ENCODE results near the gene ACP1.

DNA sequence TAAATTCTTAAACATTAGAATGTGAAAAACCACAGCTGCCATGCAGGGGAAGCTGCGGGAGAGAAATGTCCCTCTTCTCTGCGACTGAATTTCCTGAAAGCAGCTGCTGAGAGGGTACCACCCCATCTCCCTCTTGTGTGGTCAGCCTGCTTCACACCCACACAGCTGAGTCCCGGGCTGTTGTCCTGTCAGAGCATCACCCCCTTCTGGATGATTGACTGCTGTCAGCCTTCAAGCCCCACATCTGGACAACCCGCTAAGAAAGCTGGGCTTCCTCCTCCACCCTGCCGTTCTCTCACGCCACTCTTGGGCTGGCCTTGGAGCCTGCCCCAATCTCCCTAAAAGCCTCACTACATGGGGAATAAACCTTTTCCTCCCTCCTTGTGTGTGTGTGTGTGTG is 26.9 kb upstream of the ACP1 start:
- TF ChIP-seq, protein P1, sequence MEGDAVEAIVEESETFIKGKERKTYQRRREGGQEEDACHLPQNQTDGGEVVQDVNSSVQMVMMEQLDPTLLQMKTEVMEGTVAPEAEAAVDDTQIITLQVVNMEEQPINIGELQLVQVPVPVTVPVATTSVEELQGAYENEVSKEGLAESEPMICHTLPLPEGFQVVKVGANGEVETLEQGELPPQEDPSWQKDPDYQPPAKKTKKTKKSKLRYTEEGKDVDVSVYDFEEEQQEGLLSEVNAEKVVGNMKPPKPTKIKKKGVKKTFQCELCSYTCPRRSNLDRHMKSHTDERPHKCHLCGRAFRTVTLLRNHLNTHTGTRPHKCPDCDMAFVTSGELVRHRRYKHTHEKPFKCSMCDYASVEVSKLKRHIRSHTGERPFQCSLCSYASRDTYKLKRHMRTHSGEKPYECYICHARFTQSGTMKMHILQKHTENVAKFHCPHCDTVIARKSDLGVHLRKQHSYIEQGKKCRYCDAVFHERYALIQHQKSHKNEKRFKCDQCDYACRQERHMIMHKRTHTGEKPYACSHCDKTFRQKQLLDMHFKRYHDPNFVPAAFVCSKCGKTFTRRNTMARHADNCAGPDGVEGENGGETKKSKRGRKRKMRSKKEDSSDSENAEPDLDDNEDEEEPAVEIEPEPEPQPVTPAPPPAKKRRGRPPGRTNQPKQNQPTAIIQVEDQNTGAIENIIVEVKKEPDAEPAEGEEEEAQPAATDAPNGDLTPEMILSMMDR (IDR thresholded peaks at IDR 0.05): no peak
- no peak for TF ChIP-seq ZFX (IDR thresholded peaks at IDR 0.05; ENCODE audit: borderline replicate concordance)

Data from 22Rv1 (cell line).